ENCODE data around the gene ZNF205. TPM values are rescaled to one million over a fixed set of nuclear protein-coding genes. Genes with fewer than 3 reads are reported as not detected.
A peak's percentile ranks its signal among the peaks of the same experiment; 100 is the strongest.

ZNF205 gene
- total RNA-seq, 1 donor from 2014 or later, result 23.9 TPM

DNA sequence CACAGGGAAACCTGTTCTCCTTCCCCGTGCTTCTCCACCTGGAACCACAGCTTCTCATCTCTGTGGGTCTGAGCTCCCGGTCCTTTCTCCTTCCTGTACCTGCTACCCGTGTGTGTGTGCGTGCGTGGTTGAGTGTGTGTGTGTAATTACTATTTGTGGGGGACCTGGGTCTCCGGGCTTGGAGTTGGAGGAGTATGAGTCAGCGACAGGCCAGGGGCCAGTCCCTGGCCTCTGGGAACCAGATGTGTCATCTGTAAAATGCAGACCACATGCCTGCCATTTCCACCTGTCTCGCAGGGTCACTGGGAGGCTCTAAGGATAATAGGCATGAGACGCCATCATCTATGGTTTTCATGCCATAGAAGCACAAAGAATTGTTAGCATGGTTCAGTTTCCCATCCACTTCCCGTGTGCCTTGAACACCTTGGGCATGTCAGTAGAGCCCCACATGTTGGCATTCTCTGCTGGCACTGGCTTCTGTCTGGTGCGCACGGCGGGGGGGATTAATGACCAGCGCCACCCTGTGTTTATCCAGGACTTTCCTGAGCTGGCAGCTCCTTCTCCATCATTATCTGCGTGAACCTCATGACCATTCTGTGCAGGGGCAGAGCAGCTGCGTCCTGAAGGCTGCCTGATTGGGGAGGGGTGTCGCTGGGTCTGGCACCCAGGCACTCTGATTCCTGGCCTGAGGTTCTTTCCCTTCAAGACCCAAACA lies 1.5 kb downstream of the ZNF205 start:
- DNase-seq (ENCODE audit: low spot score, unreplicated experiment), result no peak

DNA sequence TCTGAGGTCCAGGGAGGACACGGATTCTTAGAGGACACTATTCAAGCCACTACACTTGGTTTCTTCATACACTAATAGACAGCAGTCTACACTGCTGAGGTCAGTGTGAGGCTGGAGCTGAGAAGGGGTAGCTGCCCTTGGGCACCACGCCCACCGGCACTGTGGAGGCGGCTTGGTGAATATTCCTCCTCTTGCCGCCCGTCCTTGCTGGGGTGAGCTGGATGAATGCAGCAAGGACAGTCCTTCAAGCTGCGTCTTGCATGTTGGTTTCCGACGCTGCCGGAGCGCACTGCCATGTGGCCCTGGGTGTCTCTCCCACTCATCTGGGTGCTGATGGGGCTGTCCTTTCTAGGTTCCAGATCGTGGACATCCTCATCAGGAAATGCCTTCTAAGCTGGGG lies 2.6 kb downstream of the ZNF205 start:
- peaks cover 19% of the 10 kb centered on the region for H3K4me1 Mint-ChIP-seq (ENCODE audit: low read depth)
- no peak overlapping the region for H3K27ac Mint-ChIP-seq
- DNase-seq (ENCODE audit: low spot score, unreplicated experiment), result no peak
- TF ChIP-seq CTCF (IDR thresholded peaks at IDR 0.05; ENCODE audit: unreplicated experiment), result no peak
- H3K36me3 Mint-ChIP-seq (ENCODE audit: insufficient read depth), result peaks cover 6% of the 10 kb centered on the region
- no peaks in the 10 kb centered on the region for H3K9me3 Mint-ChIP-seq (ENCODE audit: low read depth)
- H3K4me3 Mint-ChIP-seq (ENCODE audit: low read depth), result peak overlapping the region; percentile 60
- no peaks in the 10 kb centered on the region for H3K27me3 Mint-ChIP-seq

More for the DNA sequence above, 1.5 kb downstream of the ZNF205 start:
- H3K9me3 Mint-ChIP-seq (ENCODE audit: low read depth), result no peaks in the 10 kb centered on the region
- H3K4me3 Mint-ChIP-seq (ENCODE audit: low read depth), result peak overlapping the region; percentile 89
- peaks cover 3% of the 10 kb centered on the region for H3K36me3 Mint-ChIP-seq (ENCODE audit: insufficient read depth)
- H3K27me3 Mint-ChIP-seq, result peaks cover 3% of the 10 kb centered on the region
- peaks cover 19% of the 10 kb centered on the region for H3K4me1 Mint-ChIP-seq (ENCODE audit: low read depth)
- no peak for TF ChIP-seq CTCF (IDR thresholded peaks at IDR 0.05; ENCODE audit: unreplicated experiment)
- peak overlapping the region; percentile 45 for H3K27ac Mint-ChIP-seq

- Mint-ChIP-seq H3K4me1 (ENCODE audit: low read depth) (peaks cover 19% of the 10 kb centered on the region), H3K4me3 (ENCODE audit: low read depth) (no peak overlapping the region), H3K27me3 (no peaks in the 10 kb centered on the region), H3K9me3 (ENCODE audit: low read depth) (no peaks in the 10 kb centered on the region), H3K27ac (no peak overlapping the region), H3K36me3 (ENCODE audit: insufficient read depth) (peaks cover 6% of the 10 kb centered on the region)
- no peak for TF ChIP-seq CTCF (IDR thresholded peaks at IDR 0.05; ENCODE audit: unreplicated experiment)
- no peak for DNase-seq (ENCODE audit: low spot score, unreplicated experiment)
Measured at GRCh38 chr16:3115561-3115960, 3.2 kb downstream of the ZNF205 start.

DNA sequence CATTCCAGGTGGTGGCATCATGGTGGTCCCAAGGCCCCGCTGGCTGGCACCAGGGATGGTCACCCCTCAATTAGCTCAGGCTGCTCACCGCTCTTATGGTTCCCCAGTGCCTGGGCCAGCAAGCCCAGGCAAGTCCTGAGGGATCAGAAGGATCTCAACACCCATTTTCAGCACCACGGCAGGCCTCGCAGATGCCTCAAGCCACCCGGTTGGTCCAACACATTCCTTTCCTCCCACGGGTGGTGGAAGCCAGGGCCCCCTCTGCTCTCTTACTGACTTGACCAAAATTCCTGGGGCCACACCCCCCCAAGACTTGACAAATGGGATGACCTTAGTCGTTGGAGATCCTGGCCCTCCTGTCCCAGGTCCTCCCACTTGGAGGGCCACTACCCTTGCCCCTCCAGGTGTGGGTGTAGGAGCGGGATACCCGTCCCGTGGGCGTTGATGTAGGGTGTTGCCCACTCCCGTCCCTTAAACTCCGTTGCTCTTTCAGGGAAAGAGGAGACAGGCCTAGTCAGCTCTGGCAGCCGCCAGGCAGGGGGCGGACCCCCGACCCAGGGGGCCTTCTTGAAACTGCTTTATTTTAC lies 5.9 kb downstream of the ZNF205 start:
- no peaks in the 10 kb centered on the region for H3K9me3 Mint-ChIP-seq (ENCODE audit: low read depth)
- peaks cover 9% of the 10 kb centered on the region for H3K4me1 Mint-ChIP-seq (ENCODE audit: low read depth)
- H3K27ac Mint-ChIP-seq, result no peak overlapping the region
- peaks cover 8% of the 10 kb centered on the region for H3K36me3 Mint-ChIP-seq (ENCODE audit: insufficient read depth)
- TF ChIP-seq CTCF (IDR thresholded peaks at IDR 0.05; ENCODE audit: unreplicated experiment), result no peak
- H3K27me3 Mint-ChIP-seq, result no peaks in the 10 kb centered on the region
- no peak for DNase-seq (ENCODE audit: low spot score, unreplicated experiment)
- no peak overlapping the region for H3K4me3 Mint-ChIP-seq (ENCODE audit: low read depth)

GRCh38 chr16:3118846-3119245 lies 6.5 kb downstream of the ZNF205 start:
- no peak overlapping the region for H3K4me3 Mint-ChIP-seq (ENCODE audit: low read depth)
- peaks cover 8% of the 10 kb centered on the region for H3K36me3 Mint-ChIP-seq (ENCODE audit: insufficient read depth)
- no peak overlapping the region for H3K27ac Mint-ChIP-seq
- H3K4me1 Mint-ChIP-seq (ENCODE audit: low read depth), result peaks cover 8% of the 10 kb centered on the region
- no peak for TF ChIP-seq CTCF (IDR thresholded peaks at IDR 0.05; ENCODE audit: unreplicated experiment)
- no peaks in the 10 kb centered on the region for H3K9me3 Mint-ChIP-seq (ENCODE audit: low read depth)
- DNase-seq (ENCODE audit: low spot score, unreplicated experiment), result no peak
- no peaks in the 10 kb centered on the region for H3K27me3 Mint-ChIP-seq
